ENCODE data around the gene KCNE4.

KCNE4 gene

DNA sequence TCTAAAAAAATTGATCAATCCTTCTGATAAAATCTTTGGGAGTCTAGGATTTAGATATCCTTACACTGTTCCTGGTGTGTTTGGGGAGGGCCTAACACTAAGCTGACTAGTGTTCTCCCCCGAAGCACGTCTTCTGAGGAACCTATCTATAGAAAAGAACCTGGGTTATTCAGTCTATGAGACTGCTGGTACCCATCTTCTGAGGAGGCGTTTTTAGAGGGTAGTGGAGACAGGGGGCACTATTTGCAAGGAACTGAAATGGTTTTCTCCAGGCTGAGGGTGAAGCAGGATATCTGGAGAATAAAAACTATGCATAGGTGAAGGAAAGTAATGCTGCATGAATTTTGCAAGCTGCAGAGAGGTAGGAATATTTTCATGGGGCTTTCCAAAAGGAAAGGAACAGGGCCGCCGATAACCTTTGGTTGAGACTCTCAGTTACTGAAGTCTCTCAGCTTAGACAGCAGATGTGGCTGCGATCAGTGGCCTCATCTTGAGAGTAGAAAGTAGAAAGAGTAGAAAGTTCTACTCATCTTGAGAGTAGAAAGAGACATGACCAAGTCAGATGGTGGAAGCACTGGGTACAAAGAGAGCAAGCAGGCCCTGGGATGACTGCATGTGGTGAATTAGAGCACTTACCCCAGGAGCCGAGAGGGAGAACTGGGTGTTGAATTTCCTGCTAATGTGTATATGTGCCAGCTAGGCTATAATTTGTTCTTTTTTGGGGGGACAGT lies 31.8 kb upstream of the KCNE4 start:
- no peak overlapping the region for H3K4me3 ChIP-seq (ENCODE audit: low read depth in 1 of 2, low read length in 2 of 2)
- H3K9me3 ChIP-seq (ENCODE audit: insufficient read depth, low read length, severe bottlenecking), result no peaks in the 10 kb centered on the region
- DNase-seq, result no peak
- no peak overlapping the region for H3K9ac ChIP-seq (ENCODE audit: low read depth, low read length)
- H3K36me3 ChIP-seq (ENCODE audit: insufficient read depth, low read length), result no peaks in the 10 kb centered on the region
- H3K4me1 ChIP-seq (ENCODE audit: insufficient read depth, low read length), result no peaks in the 10 kb centered on the region
- no peak for ATAC-seq (ENCODE audit: insufficient read depth, low read depth)
- H2AFZ ChIP-seq (ENCODE audit: low read depth, low read length), result no peak overlapping the region
- no peaks in the 10 kb centered on the region for H3K79me2 ChIP-seq (ENCODE audit: insufficient read depth, low read length)
- no peaks in the 10 kb centered on the region for H4K20me1 ChIP-seq (ENCODE audit: insufficient read depth, low read length)
- no peak overlapping the region for H3K27ac ChIP-seq (ENCODE audit: low read length)
- no peaks in the 10 kb centered on the region for H3K27me3 ChIP-seq (ENCODE audit: insufficient read depth, low read length, poor library complexity)
- TF ChIP-seq, protein P1, sequence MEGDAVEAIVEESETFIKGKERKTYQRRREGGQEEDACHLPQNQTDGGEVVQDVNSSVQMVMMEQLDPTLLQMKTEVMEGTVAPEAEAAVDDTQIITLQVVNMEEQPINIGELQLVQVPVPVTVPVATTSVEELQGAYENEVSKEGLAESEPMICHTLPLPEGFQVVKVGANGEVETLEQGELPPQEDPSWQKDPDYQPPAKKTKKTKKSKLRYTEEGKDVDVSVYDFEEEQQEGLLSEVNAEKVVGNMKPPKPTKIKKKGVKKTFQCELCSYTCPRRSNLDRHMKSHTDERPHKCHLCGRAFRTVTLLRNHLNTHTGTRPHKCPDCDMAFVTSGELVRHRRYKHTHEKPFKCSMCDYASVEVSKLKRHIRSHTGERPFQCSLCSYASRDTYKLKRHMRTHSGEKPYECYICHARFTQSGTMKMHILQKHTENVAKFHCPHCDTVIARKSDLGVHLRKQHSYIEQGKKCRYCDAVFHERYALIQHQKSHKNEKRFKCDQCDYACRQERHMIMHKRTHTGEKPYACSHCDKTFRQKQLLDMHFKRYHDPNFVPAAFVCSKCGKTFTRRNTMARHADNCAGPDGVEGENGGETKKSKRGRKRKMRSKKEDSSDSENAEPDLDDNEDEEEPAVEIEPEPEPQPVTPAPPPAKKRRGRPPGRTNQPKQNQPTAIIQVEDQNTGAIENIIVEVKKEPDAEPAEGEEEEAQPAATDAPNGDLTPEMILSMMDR (IDR thresholded peaks at IDR 0.05; ENCODE audit: borderline replicate concordance, extremely low read depth, low read length, poor library complexity, severe bottlenecking), result no peak
- TF ChIP-seq EZH2 (IDR thresholded peaks at IDR 0.05; ENCODE audit: borderline replicate concordance, low read depth, low read length, severe bottlenecking), result no peak
- H3K4me2 ChIP-seq (ENCODE audit: insufficient read depth, low read length), result no peak overlapping the region

DNA sequence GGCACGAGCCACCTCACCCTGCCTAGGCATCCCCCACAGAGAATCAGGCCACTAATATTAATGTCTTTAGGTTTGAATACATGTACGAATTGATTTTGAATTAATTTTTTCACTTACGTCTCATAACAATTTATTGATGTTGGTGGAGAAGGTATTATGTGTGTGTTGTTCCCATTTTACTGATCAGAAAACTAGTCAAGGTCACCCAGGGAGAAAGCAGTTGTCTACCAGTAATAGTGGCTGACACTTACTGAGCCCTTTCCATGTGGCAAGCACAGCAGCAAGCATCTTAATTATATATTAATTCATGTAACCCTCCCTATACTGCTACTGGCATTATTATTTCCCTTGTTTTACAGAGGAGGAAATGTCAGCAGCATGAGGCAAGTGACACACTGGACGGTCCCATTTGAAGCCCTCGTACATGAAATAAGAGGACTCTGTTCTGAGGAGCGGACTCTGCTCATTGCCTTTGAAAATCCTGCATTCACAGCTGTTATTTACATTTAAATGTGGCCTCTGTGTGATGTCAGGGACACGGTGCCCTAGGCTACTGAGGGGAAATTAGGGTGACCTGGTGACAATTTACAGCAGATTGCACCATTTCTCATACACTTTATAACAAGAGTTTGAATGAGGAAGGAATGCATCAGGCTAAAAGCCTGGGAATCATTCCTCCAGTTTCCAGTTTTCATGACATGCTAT lies 30.9 kb upstream of the KCNE4 start:
- Histone ChIP-seq H3K4me2 (ENCODE audit: insufficient read depth, low read length) (no peak overlapping the region), H4K20me1 (ENCODE audit: insufficient read depth, low read length) (no peaks in the 10 kb centered on the region), H3K9me3 (ENCODE audit: insufficient read depth, low read length, severe bottlenecking) (no peaks in the 10 kb centered on the region), H3K79me2 (ENCODE audit: insufficient read depth, low read length) (no peaks in the 10 kb centered on the region), H2AFZ (ENCODE audit: low read depth, low read length) (no peak overlapping the region), H3K9ac (ENCODE audit: low read depth, low read length) (no peak overlapping the region), H3K27ac (ENCODE audit: low read length) (no peak overlapping the region), H3K36me3 (ENCODE audit: insufficient read depth, low read length) (no peaks in the 10 kb centered on the region), H3K4me1 (ENCODE audit: insufficient read depth, low read length) (no peaks in the 10 kb centered on the region), H3K4me3 (ENCODE audit: low read depth in 1 of 2, low read length in 2 of 2) (no peak overlapping the region), H3K27me3 (ENCODE audit: insufficient read depth, low read length, poor library complexity) (no peaks in the 10 kb centered on the region)
- DNase-seq, result no peak
- no peak for TF ChIP-seq EZH2 (IDR thresholded peaks at IDR 0.05; ENCODE audit: borderline replicate concordance, low read depth, low read length, severe bottlenecking)
- TF ChIP-seq, protein P1 (IDR thresholded peaks at IDR 0.05; ENCODE audit: borderline replicate concordance, extremely low read depth, low read length, poor library complexity, severe bottlenecking), result no peak
- ATAC-seq (ENCODE audit: insufficient read depth, low read depth), result no peak

DNA sequence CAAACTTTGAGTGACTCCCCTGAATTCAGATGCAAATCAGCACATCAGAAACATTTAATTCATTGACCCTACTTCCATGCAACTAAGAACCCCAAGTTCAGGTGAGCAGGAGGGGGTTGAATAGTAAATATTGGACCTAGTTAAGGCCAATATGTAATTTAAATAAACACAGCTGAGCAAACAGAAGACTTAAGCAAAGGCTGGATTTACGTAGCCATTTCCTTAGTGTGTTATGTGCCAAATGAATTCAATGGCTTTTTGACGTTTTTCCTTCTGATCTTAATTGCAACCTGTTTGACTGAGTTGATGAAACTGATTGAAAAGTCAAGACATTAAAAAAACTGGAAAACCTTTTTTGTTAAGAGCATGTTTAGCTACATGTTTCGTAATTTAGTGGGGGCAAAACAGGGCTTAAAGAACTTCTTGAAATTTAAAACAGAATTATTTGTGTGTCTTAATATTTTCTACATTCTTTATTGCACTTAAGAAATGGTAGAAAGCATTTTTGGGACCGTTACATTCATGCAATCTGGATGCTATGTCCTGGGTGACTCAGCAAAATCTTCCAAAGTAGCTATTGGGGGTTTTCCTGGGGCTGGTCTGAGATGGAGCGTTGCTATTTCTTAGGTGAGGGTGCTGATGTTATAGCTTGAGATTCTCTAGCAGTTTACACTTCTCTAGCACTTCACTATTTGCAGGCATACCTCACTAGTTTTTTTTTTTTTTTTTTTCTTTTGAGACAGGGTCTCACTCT lies 25.5 kb upstream of the KCNE4 start:
- Histone ChIP-seq H3K4me3 (ENCODE audit: low read depth in 1 of 2, low read length in 2 of 2) (no peak overlapping the region), H3K36me3 (ENCODE audit: insufficient read depth, low read length) (no peaks in the 10 kb centered on the region), H3K4me2 (ENCODE audit: insufficient read depth, low read length) (no peak overlapping the region), H3K79me2 (ENCODE audit: insufficient read depth, low read length) (no peaks in the 10 kb centered on the region), H3K9ac (ENCODE audit: low read depth, low read length) (no peak overlapping the region), H4K20me1 (ENCODE audit: insufficient read depth, low read length) (no peaks in the 10 kb centered on the region), H3K27ac (ENCODE audit: low read length) (no peak overlapping the region), H3K27me3 (ENCODE audit: insufficient read depth, low read length, poor library complexity) (no peaks in the 10 kb centered on the region), H3K4me1 (ENCODE audit: insufficient read depth, low read length) (no peaks in the 10 kb centered on the region), H3K9me3 (ENCODE audit: insufficient read depth, low read length, severe bottlenecking) (no peaks in the 10 kb centered on the region), H2AFZ (ENCODE audit: low read depth, low read length) (no peak overlapping the region)
- TF ChIP-seq, protein P1 (IDR thresholded peaks at IDR 0.05; ENCODE audit: borderline replicate concordance, extremely low read depth, low read length, poor library complexity, severe bottlenecking), result no peak
- no peak for TF ChIP-seq EZH2 (IDR thresholded peaks at IDR 0.05; ENCODE audit: borderline replicate concordance, low read depth, low read length, severe bottlenecking)
- no peak for DNase-seq
- ATAC-seq (ENCODE audit: insufficient read depth, low read depth), result no peak

All from DND-41 (cell line).